Endometrium (tissue), 2 donors: ENCODE results near the gene TDG.
"Not testable (repeated sequence)": the region's sequence is repeated elsewhere in the genome, so short reads cannot be mapped to it uniquely, and the experiment has no call there.

Experiments used
- FAIRE-seq: peaks from 2 replicates; lab custom pipeline; 2012; peaks lifted over from hg19 to GRCh38; lab: Jason Lieb, UNC
- donor health status: control.
- donor health status: control.

Gene TDG

DNA sequence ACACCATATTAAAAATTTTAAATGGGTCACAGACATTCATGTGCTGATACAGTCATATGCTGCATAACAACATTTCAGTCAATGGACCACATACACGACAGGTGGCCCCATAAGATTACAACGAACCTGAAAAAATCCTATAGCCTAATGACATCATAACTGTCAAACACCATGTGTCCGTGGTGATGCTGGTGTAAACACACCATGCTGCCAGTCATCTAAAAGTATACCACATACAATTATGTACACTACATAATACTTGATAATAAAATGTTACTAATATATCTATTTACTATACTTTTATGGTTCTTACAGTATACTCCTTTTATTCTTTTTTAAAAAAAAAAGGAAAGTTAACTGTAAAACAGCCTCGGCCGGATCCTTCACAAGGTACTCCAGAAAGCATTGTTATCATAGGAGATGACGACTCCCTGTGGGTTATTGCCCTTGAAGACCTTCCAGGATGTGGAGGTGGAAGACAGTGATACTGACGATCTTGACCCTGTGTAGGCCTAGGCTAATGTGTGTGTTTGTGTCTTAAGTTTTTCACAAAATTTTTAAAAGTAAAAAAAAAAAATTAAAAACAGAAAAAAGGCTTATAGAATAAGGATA, 5.0 kb upstream of the TDG start:
- FAIRE-seq, result no peak

DNA sequence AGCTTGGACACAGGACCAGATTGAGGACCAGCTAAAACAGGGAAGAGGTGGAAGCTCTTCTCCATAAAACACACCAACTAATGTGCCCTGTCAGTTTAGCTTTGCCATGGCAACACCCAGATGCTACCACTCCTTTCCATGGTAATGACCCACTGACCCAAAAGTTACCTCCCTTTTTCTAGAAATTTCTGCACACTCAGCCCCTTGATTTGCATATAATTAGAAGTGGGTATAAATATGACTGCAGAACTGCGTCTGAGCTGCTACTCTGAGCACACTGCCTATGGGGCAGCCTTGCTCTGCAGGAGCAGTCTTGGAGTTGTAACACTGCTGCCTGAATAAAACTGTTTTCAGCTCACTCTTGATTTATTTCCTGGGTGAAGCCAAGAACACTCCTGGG, 3.2 kb upstream of the TDG start:
- no peak for FAIRE-seq

DNA sequence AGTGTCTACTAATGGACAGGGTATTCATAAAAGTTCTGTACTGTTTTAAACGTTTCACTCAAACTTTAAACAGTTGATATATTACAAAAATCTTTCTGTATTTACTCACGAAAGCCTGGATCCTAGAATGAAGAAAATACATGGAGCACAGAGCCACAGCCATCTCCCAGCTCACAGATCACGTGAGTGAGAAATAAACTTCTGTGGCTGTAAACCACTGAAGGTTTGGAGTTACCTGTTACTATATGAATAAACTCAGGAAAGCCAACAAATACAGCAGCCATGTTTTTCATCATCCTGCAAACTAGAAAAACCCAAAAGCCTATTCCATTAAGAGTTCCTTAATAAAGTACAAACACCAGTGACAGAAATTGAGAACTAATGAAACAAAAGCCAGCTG, 867 bp upstream of the TDG start:
- FAIRE-seq, result no peak

GRCh38 chr12:103965255-103965589, 450 bp upstream of the TDG start:
- no peak for FAIRE-seq

DNA sequence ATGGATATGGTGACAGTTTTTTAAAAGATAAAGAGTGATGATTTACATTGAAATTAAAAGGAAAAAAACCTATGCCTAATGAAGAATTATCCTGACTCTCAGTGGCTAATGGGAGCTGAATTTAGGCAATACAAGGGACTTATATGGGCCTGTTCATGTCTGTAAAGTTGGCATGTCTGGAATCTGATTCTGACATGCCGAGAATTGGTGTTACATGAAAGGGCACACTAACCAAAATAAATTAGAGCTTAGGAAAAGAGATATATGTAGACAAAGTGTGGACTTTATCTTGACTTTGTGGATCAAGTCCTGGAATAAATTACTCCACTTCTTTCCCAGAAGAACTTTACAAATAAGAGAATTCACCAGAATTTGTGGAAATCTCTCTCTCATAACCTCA, 1.1 kb downstream of the TDG start:
- FAIRE-seq, result no peak

GRCh38 chr12:103969391-103969790, 3.7 kb downstream of the TDG start:
- FAIRE-seq, result no peak

DNA sequence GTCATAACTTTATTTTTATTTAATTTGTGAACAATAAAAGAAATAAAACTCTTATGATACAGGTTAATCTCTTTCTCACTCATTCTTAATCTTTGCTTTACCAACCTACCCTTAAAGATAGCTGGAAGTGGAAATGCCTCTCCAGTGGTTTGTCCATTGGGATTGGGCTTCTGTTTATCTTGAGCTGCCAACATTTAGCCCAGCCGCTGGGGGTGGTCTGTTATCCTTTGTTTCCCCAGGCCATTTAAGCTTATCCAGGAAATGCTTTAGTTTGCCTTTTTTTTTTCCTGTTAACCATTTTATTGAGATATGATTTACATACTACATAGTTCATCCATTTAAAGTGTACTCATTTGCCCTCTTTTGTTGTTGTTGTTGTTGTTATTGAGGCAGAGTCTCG, 8.2 kb downstream of the TDG start:
- no peak for FAIRE-seq

DNA sequence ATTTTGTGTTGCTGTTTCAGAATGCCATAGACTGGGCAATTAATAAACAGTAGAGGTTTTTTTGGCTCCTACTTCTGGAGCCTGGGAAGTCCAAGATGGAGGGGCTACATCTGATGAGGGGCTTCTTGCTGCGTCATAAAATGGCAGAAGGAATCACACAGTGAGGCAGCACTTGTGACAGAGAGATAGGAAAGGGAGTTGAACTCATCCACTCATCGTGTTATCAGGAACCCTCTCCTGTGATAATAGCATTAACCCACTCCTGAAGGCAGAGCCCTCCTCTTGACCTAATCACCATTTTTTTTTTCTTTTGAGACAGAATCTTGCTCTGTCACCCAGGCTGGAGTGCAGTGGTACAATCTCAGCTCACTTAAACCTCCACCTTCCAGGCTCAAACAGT, 9.7 kb downstream of the TDG start:
- FAIRE-seq, result no peak

DNA sequence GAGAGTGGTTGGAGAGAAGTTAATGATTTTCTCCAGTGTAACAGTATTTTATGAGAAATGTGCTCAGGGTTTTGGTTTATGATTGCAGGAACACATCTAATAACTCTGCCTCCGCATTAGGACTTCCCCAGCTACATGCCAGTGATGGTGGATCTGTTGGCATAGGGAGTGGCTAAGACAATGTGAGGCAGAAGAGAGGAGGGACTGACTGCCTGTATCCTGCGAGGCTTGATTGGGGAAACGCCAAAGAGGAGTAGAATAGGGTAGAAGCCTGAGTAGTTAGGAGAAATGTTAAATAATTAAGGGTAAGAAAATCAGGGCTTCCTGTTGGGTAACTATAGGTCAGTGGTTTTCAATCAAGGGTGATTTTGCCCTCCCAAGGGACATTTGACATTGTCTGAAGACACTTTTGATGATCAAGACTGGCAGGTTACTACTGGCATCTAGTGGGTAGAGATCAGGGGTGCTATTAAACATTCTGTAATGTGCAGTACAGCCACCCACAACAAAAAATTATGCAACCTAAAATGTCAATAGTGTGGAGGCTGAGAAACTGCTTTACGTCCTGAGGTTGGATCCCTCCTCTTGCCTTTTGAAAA, 12.8 kb downstream of the TDG start:
- no peak for FAIRE-seq

DNA sequence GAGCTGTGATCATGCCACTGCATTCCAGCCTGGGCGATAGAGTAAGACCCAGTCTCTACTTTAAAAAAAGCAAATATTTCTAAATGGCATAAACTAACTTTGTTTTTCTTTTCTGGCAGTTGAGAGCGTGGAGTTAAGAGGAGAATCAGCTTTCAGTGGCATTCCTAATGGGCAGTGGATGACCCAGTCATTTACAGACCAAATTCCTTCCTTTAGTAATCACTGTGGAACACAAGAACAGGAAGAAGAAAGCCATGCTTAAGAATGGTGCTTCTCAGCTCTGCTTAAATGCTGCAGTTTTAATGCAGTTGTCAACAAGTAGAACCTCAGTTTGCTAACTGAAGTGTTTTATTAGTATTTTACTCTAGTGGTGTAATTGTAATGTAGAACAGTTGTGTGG, 21.2 kb downstream of the TDG start:
- no peak for FAIRE-seq

DNA sequence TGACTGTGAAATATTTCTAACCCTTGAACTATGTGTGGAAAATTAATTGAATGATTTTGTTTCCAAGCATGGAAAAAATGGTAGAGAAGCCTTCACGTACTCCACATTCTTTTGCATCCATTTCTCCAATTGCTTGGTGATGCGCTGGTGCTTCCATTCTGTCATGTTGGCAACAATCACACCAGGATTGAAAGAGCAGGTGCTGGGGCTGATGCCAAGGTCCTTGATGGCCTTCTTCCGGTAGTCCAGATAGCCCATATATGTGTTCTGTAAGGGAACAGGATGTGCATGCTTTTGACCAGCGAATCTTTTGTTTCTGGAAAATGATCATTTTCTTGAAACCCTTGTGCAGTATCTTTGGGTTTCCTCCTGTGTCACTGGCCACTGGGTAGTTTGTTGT, 28.6 kb downstream of the TDG start:
- FAIRE-seq, result no peak

GRCh38 chr12:103996595-103996994, 30.9 kb downstream of the TDG start:
- no peak for FAIRE-seq

- no peak for FAIRE-seq
Observed at GRCh38 chr12:103997286-103997900, 31.7 kb downstream of the TDG start.

DNA sequence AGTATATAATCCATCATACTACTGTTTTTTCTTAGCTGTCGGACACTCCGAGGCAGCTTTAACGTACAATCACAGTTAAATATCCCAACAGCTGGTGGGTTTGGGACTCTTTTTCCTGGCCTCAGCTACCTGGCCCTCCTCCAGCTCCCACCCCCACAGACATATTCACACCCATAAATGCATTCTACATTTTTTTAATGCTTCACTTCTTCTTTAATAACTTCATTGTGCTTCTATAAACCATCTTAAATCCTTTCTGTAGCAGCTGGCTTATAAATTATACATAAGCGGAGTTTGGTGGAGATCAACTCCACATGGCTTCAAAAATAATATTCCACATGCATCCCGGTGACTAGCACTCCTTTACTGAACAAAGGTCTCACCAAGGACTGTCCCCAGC, 33.3 kb downstream of the TDG start:
- FAIRE-seq, result no peak

- no peak for FAIRE-seq
Observed at GRCh38 chr12:104000807-104001434, 35.2 kb downstream of the TDG start.

DNA sequence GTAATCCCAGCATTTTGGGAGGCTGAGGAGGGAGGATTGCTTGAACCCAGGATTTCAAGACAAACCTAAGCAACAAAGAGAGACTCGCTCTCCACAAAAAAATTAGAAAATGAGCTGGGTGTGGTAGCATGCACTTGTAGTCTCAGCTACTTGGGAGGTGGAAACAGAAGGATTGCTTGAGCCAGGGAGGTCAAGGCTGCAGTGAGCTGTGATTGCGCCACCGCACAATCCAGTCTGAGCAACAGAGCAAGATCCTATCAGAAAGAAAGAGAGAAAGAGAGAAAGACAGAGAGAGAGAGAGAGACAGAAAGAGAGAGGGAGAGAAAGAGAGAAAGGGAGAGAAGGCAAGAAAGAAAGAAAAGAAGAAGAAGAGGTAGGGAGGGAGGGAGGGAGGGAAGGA, 37.0 kb downstream of the TDG start:
- FAIRE-seq, result no peak

GRCh38 chr12:104003596-104003995, 37.9 kb downstream of the TDG start:
- FAIRE-seq, result no peak

GRCh38 chr12:104006929-104007328, 41.3 kb downstream of the TDG start:
- FAIRE-seq, result no peak

GRCh38 chr12:104010121-104010520, 44.4 kb downstream of the TDG start:
- FAIRE-seq, result no peak

DNA sequence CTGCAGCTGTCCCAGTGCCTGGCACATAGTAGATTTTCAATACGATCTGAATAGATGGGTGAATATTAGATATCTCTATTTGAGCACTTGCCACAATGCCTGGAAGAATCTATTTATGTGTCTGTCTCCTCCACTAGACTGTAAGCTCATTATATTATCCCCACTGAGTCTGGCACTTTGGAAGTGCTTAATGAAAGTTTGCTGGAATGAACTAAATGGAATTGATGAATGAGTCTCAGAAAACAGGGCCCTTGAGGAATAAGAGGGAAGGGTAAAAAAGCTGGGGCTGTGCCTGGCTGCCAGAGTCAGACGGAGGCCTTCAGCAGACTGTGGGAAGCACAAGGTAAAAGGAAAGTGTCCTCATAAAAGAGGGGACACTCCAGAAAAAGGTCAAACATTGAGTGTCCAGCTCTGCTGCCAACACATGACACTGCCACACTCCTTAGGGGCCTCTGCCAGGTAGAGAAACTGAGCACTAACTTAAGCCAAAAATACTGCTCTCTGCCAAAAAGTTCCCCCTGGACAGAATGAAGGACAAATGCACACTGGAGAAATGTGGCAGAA, 45.0 kb downstream of the TDG start:
- no peak for FAIRE-seq

DNA sequence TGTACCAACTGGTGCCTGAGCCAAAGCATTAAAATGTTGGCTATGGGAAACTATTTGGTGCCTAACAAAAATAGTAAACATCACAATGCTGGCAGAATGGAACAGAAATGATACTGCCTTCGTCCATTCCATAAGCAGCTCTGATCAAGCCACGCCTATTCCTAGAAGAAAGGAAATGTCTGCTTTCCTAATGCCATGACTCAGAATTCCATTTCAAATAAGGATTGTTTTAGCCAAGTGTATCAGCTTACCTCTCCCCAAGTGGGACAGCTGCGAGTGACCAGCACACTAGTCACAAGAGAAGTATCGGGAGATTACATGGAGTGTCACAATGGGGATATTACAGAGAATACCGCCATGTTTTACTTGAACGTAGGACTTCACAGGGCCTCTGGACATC, 45.6 kb downstream of the TDG start:
- no peak for FAIRE-seq

DNA sequence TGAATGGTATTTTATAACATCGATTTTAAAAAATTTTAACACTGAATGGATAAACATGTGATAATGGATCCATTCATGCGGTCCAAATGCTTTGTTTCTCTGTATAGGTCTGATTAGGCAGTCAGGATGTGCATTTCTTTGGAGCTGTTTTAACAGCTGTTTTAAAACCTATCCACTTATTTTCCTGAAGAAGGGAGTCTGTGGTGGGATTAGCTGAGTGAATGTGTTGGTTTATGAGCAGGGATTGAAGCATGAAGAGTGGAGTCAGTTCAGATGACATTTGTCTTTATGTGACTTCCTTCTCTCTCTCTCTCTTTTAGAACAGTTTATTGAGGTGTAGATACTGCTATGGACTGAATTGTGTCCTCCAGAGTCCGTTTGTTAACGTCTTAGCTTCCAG, 46.7 kb downstream of the TDG start:
- no peak for FAIRE-seq

- not testable (repeated sequence) for FAIRE-seq
Observed at GRCh38 chr12:104021862-104022261, 56.2 kb downstream of the TDG start.
